ENCODE measurements around the gene CHRNA7. TPM values are rescaled to one million over a fixed set of nuclear protein-coding genes. Genes with fewer than 3 reads are reported as not detected.

Gene CHRNA7
- total RNA-seq, 4 donors from 2014 or later = 0.35 to 6.5 (median 0.66) TPM

GRCh38 chr15:32003558-32003957 lies 26.8 kb upstream of the CHRNA7 start:
- TF ChIP-seq CTCF (IDR thresholded peaks at IDR 0.05 in 4 of 5, conservative IDR thresholded peaks at IDR 0.05 in 1 of 5) (no peak), POLR2A (IDR thresholded peaks at IDR 0.05) (no peak)
- ATAC-seq (no peak), DNase-seq (no peak)

GRCh38 chr15:32004249-32004648 lies 26.1 kb upstream of the CHRNA7 start:
- intact Hi-C loops (cut with DNase I; ENCODE audit: low total_unique reads) = no loop called here
- Histone ChIP-seq H3K27me3 (no peaks in the 10 kb centered on the region), H3K4me3 (no peak overlapping the region), H3K4me1 (no peaks in the 10 kb centered on the region), H3K27ac (no peak overlapping the region), H3K36me3 (no peaks in the 10 kb centered on the region), H3K9me3 (no peaks in the 10 kb centered on the region)
- DNase-seq (no peak), ATAC-seq (no peak)
- no peak for TF ChIP-seq POLR2A (IDR thresholded peaks at IDR 0.05)
- TF ChIP-seq CTCF (IDR thresholded peaks at IDR 0.05 in 4 of 5, conservative IDR thresholded peaks at IDR 0.05 in 1 of 5) = no peak
- in situ Hi-C loops (cut with MboI; ENCODE audit: low sequenced_read_pairs in 4 of 4) = no loop called here

More at GRCh38 chr15:32003558-32003957, 26.8 kb upstream of the CHRNA7 start:
- in situ Hi-C loops (cut with MboI; ENCODE audit: low sequenced_read_pairs in 4 of 4) = no loop called here
- Histone ChIP-seq H3K4me1 (no peaks in the 10 kb centered on the region), H3K27me3 (no peaks in the 10 kb centered on the region), H3K9me3 (no peaks in the 10 kb centered on the region), H3K27ac (no peak overlapping the region), H3K36me3 (no peaks in the 10 kb centered on the region), H3K4me3 (no peak overlapping the region)
- intact Hi-C loops (cut with DNase I; ENCODE audit: low total_unique reads) = no loop called here

- Histone ChIP-seq H3K4me1 (no peaks in the 10 kb centered on the region), H3K27me3 (no peaks in the 10 kb centered on the region), H3K36me3 (no peaks in the 10 kb centered on the region), H3K9me3 (no peaks in the 10 kb centered on the region), H3K27ac (no peak overlapping the region), H3K4me3 (no peak overlapping the region)
- intact Hi-C loops (cut with DNase I; ENCODE audit: low total_unique reads) (no loop called here), in situ Hi-C loops (cut with MboI; ENCODE audit: low sequenced_read_pairs in 4 of 4) (no loop called here)
- no peak for TF ChIP-seq CTCF (IDR thresholded peaks at IDR 0.05 in 4 of 5, conservative IDR thresholded peaks at IDR 0.05 in 1 of 5)
- TF ChIP-seq POLR2A (IDR thresholded peaks at IDR 0.05) = no peak
- DNase-seq (no peak), ATAC-seq (no peak)
Measured at GRCh38 chr15:32007355-32007960, 22.9 kb upstream of the CHRNA7 start.

- in situ Hi-C loops (cut with MboI; ENCODE audit: low sequenced_read_pairs in 4 of 4) = no loop called here
- Histone ChIP-seq H3K4me1 (no peaks in the 10 kb centered on the region), H3K9me3 (no peaks in the 10 kb centered on the region), H3K27ac (no peak overlapping the region), H3K4me3 (no peak overlapping the region), H3K27me3 (no peaks in the 10 kb centered on the region), H3K36me3 (no peaks in the 10 kb centered on the region)
- intact Hi-C loops (cut with DNase I; ENCODE audit: low total_unique reads) = no loop called here
- no peak for TF ChIP-seq POLR2A (IDR thresholded peaks at IDR 0.05)
- no peak for TF ChIP-seq CTCF (IDR thresholded peaks at IDR 0.05 in 4 of 5, conservative IDR thresholded peaks at IDR 0.05 in 1 of 5)
- DNase-seq (no peak), ATAC-seq (no peak)
Measured at GRCh38 chr15:32014953-32015352, 15.4 kb upstream of the CHRNA7 start.

- Histone ChIP-seq H3K9me3 (no peaks in the 10 kb centered on the region), H3K4me1 (no peaks in the 10 kb centered on the region), H3K4me3 (no peak overlapping the region), H3K27ac (no peak overlapping the region), H3K27me3 (no peaks in the 10 kb centered on the region), H3K36me3 (no peaks in the 10 kb centered on the region)
- no peak for DNase-seq
- ATAC-seq = no peak
- TF ChIP-seq POLR2A (IDR thresholded peaks at IDR 0.05) = no peak
- intact Hi-C loops (cut with DNase I; ENCODE audit: low total_unique reads) = no loop called here
- in situ Hi-C loops (cut with MboI; ENCODE audit: low sequenced_read_pairs in 4 of 4) = no loop called here
Measured at GRCh38 chr15:32020156-32020555, 10.2 kb upstream of the CHRNA7 start.
